ENCODE results near the gene CHRNE. TPM values are rescaled to one million over a fixed set of nuclear protein-coding genes. Genes with fewer than 3 reads are reported as not detected.

The CHRNE gene
- total RNA-seq, 2 experiments from 2014 or later, result 0.27 to 0.32 TPM

- H3K27ac ChIP-seq (ENCODE audit: low read depth, low read length, poor library complexity, severe bottlenecking), result peak overlapping the region; percentile 99
- ChIA-PET CTCF (ENCODE audit: unreplicated experiment) (interaction anchor here (0.7 kb wide), 1 partner anchor 20 kb away, joined by 3 read pairs; the partner anchor contains the start of gene SPAG7), POLR2A (interaction anchor here (0.5 to 0.8 kb wide), 4 partner anchors 20 to 479 kb away, joined by 3 to 4 read pairs (median 3); partner anchors contain the start of gene SPAG7)
- peaks cover 19% of the 10 kb centered on the region for H4K20me1 ChIP-seq (ENCODE audit: insufficient read depth, low read length)
- H3K4me3 ChIP-seq (ENCODE audit: low read depth, low read length, poor library complexity, severe bottlenecking), result peak overlapping the region; percentile 100
- no peaks in the 10 kb centered on the region for H3K9me3 ChIP-seq (ENCODE audit: low read length)
- peaks cover 56% of the 10 kb centered on the region for H3K36me3 ChIP-seq (ENCODE audit: insufficient read depth, low read length)
- peak; percentile 77 for DNase-seq (ENCODE audit: low spot score)
- no peak for TF ChIP-seq CTCF (conservative IDR thresholded peaks at IDR 0.05; ENCODE audit: low read length)
- no peak for TF ChIP-seq EZH2phosphoT487 (IDR thresholded peaks at IDR 0.05; ENCODE audit: borderline replicate concordance, low read depth, low read length)
- H2AFZ ChIP-seq (ENCODE audit: low read length), result no peak overlapping the region
- no peaks in the 10 kb centered on the region for H3K9me2 ChIP-seq (ENCODE audit: insufficient read depth, low read length)
- H3K79me2 ChIP-seq (ENCODE audit: insufficient read depth, low read depth, low read length), result peaks cover 53% of the 10 kb centered on the region
- H3K4me2 ChIP-seq (ENCODE audit: low read length), result peak overlapping the region; percentile 97
- H3K4me1 ChIP-seq (ENCODE audit: insufficient read depth, low read length, poor library complexity, severe bottlenecking), result peaks cover 63% of the 10 kb centered on the region
- intact Hi-C loops (cut with micrococcal nuclease; ENCODE audit: unreplicated experiment), result loop anchor here (1.0 to 10.0 kb wide), 2 partner anchors 50 to 247 kb away; partner anchors contain the start of genes INCA1, KIF1C and ZNF594
- BruUV-seq (replicated peaks), result no TSS peak
These were observed 44.7 kb upstream of the CHRNE start for GRCh38 chr17:4947411-4948165.

GRCh38 chr17:4947010-4947410 lies 44.1 kb upstream of the CHRNE start:
- Histone ChIP-seq H2AFZ (ENCODE audit: low read length) (no peak overlapping the region), H3K36me3 (ENCODE audit: insufficient read depth, low read length) (peaks cover 62% of the 10 kb centered on the region), H3K4me3 (ENCODE audit: low read depth, low read length, poor library complexity, severe bottlenecking) (peak overlapping the region; percentile 100), H3K9me3 (ENCODE audit: low read length) (no peaks in the 10 kb centered on the region), H3K79me2 (ENCODE audit: insufficient read depth, low read depth, low read length) (peaks cover 58% of the 10 kb centered on the region), H3K27ac (ENCODE audit: low read depth, low read length, poor library complexity, severe bottlenecking) (peak overlapping the region; percentile 99), H3K4me1 (ENCODE audit: insufficient read depth, low read length, poor library complexity, severe bottlenecking) (peaks cover 68% of the 10 kb centered on the region), H3K4me2 (ENCODE audit: low read length) (peak overlapping the region; percentile 97), H4K20me1 (ENCODE audit: insufficient read depth, low read length) (peaks cover 19% of the 10 kb centered on the region), H3K9me2 (ENCODE audit: insufficient read depth, low read length) (no peaks in the 10 kb centered on the region)
- POLR2A ChIA-PET, result interaction anchor here (0.7 to 1.5 kb wide), 3 partner anchors 20 to 157 kb away, joined by 3 to 4 read pairs (median 3); partner anchors contain the start of gene SPAG7
- intact Hi-C loops (cut with micrococcal nuclease; ENCODE audit: unreplicated experiment), result loop anchor here (10.0 kb wide), 1 partner anchor 248 kb away; the partner anchor contains the start of gene ZNF594
- BruUV-seq (replicated peaks), result no TSS peak
- no peak for DNase-seq (ENCODE audit: low spot score)
- CTCF ChIA-PET (ENCODE audit: unreplicated experiment), result no interaction called here
- TF ChIP-seq CTCF (conservative IDR thresholded peaks at IDR 0.05; ENCODE audit: low read length) (no peak), EZH2phosphoT487 (IDR thresholded peaks at IDR 0.05; ENCODE audit: borderline replicate concordance, low read depth, low read length) (no peak)

All from OCI-LY7 (cell line).